HFFc6 (cell line): ENCODE data around the gene IL36A. TPM values are rescaled to one million over a fixed set of nuclear protein-coding genes. Genes with fewer than 3 reads are reported as not detected.

ENCODE experiments used
- DNase-seq: peaks from one replicate; pipeline ENCODE4 v3.0.0-alpha.2; 2018
- H3K27ac Mint-ChIP-seq: 2 replicates; pipeline ENCODE4 v1.8.0; 2020; ENCODE audit warnings: mild to moderate bottlenecking, mixed read lengths
- H3K27me3 Mint-ChIP-seq: 2 replicates; pipeline ENCODE4 v1.8.0; 2021; ENCODE audit warnings: mild to moderate bottlenecking, moderate library complexity, mixed read lengths; ENCODE audit not compliant: insufficient read depth
- H3K36me3 Mint-ChIP-seq: 2 replicates; pipeline ENCODE4 v1.8.0; 2021; ENCODE audit warnings: low read depth, mixed read lengths
- H3K4me1 Mint-ChIP-seq: 2 replicates; pipeline ENCODE4 v1.8.0; 2020; ENCODE audit warnings: low read depth, mixed read lengths
- H3K4me3 Mint-ChIP-seq: 2 replicates; pipeline ENCODE4 v1.8.0; 2020; ENCODE audit warnings: mild to moderate bottlenecking, moderate library complexity, mixed read lengths
- H3K9me3 Mint-ChIP-seq: 2 replicates; pipeline ENCODE4 v1.8.0; 2020; ENCODE audit warnings: mild to moderate bottlenecking, mixed read lengths
- CTCF ChIP-seq: fragments of 200-600 bp; sonication (generic); IDR thresholded peaks from 2 replicates; pipeline ENCODE4 v1.5.0; 2021; ENCODE audit warnings: antibody characterized with exemption, mild to moderate bottlenecking
- total RNA-seq, 6 experiments: library from RNA; stranded (reverse); fragmentation: NEBNext Ultra II Directional; extraction: Animal tissue kit (Norgen Biotek cat#: 25700); gene quantifications; 2 replicates in 1 of 6; 3 replicates in 5 of 6; pipeline ENCODE4 v1.2.3, GENCODE V29; 2021

The IL36A gene
- total RNA-seq, 6 experiments from 2014 or later = not detected

- no peak overlapping the region for H3K4me3 Mint-ChIP-seq
- no peaks in the 10 kb centered on the region for H3K9me3 Mint-ChIP-seq
- no peak for DNase-seq
- no peaks in the 10 kb centered on the region for H3K4me1 Mint-ChIP-seq
- no peak overlapping the region for H3K27ac Mint-ChIP-seq
- TF ChIP-seq CTCF = no peak
- H3K36me3 Mint-ChIP-seq = no peaks in the 10 kb centered on the region
- H3K27me3 Mint-ChIP-seq = peaks cover 15% of the 10 kb centered on the region
These were observed 42.7 kb upstream of the IL36A start for GRCh38 chr2:112962308-112963175.

GRCh38 chr2:112967023-112967422 is 38.2 kb upstream of the IL36A start:
- H3K4me3 Mint-ChIP-seq = no peak overlapping the region
- DNase-seq = no peak
- TF ChIP-seq CTCF = no peak
- H3K9me3 Mint-ChIP-seq = no peaks in the 10 kb centered on the region
- no peaks in the 10 kb centered on the region; the same call in 1 of the 2 replicates for H3K4me1 Mint-ChIP-seq
- no peak overlapping the region for H3K27ac Mint-ChIP-seq
- H3K27me3 Mint-ChIP-seq = peaks cover 27% of the 10 kb centered on the region
- no peaks in the 10 kb centered on the region for H3K36me3 Mint-ChIP-seq

GRCh38 chr2:112972423-112973086 is 32.7 kb upstream of the IL36A start:
- H3K36me3 Mint-ChIP-seq = no peaks in the 10 kb centered on the region
- H3K4me3 Mint-ChIP-seq = no peak overlapping the region
- peaks cover 24% of the 10 kb centered on the region for H3K27me3 Mint-ChIP-seq
- no peaks in the 10 kb centered on the region for H3K9me3 Mint-ChIP-seq
- no peak for DNase-seq
- no peak overlapping the region for H3K27ac Mint-ChIP-seq
- no peak for TF ChIP-seq CTCF
- H3K4me1 Mint-ChIP-seq = no peaks in the 10 kb centered on the region; the same call in 1 of the 2 replicates

- TF ChIP-seq CTCF = no peak
- Mint-ChIP-seq H3K4me1 (no peaks in the 10 kb centered on the region; the same call in 1 of the 2 replicates), H3K4me3 (no peak overlapping the region), H3K36me3 (no peaks in the 10 kb centered on the region), H3K27me3 (peaks cover 28% of the 10 kb centered on the region), H3K27ac (no peak overlapping the region), H3K9me3 (no peaks in the 10 kb centered on the region)
- no peak for DNase-seq
These were observed 32.1 kb upstream of the IL36A start for GRCh38 chr2:112973156-112973555.

GRCh38 chr2:112977559-112978056 is 27.7 kb upstream of the IL36A start, which contains the start of gene IL36G:
TSS of gene IL36G (plus strand) at chr2:112978006. CDS start at chr2:112978639, 633 bp downstream.
- Mint-ChIP-seq H3K9me3 (no peaks in the 10 kb centered on the region), H3K36me3 (no peaks in the 10 kb centered on the region), H3K4me3 (no peak within 1 kb of the TSS), H3K27ac (no peak within 1 kb of the TSS), H3K27me3 (peaks cover 10% of the 10 kb centered on the region), H3K4me1 (no peaks in the 10 kb centered on the region)
- TF ChIP-seq CTCF = no peak
- no peak for DNase-seq
